RWPE1 (cell line): Measurements from ENCODE around the gene ZDHHC6.
A peak's percentile ranks its signal among the peaks of the same experiment; 100 is the strongest.
"Not testable (repeated sequence)": the region's sequence is repeated elsewhere in the genome, so short reads cannot be mapped to it uniquely, and the experiment has no call there.

Experiments
- CTCF ChIA-PET: fragments of 350-600 bp; sonication (Branson Sonifier 250); formaldehyde crosslinking; extraction: SDS; loops from one replicate; lab custom pipeline; 2021; lab: Yijun Ruan, JAX
- POLR2A ChIA-PET: fragments of 400-600 bp; formaldehyde crosslinking; extraction: SDS; loops from one replicate; lab custom pipeline; 2020; ENCODE audit warnings: antibody characterized with exemption; ENCODE audit not compliant: low non-redundant PET; lab: Yijun Ruan, JAX
- DNase-seq: peaks from one replicate; pipeline ENCODE4 v3.0.0; 2012; ENCODE audit warnings: low spot score
- H3K27ac ChIP-seq: fragments of 450-650 bp; 2 replicates; pipeline ENCODE4 v1.5.1; 2017
- CTCF ChIP-seq: fragments of 450-650 bp; conservative IDR thresholded peaks from 2 replicates; pipeline ENCODE4 v1.5.1; 2017; ENCODE audit warnings: low read depth, mild to moderate bottlenecking

ZDHHC6 gene

GRCh38 chr10:112481602-112482001, 34.9 kb upstream of the ZDHHC6 start:
- POLR2A ChIA-PET, result no interaction called here
- no peak for TF ChIP-seq CTCF
- CTCF ChIA-PET, result interaction anchor here (1.2 to 1.5 kb wide), 2 partner anchors 9 to 11 kb away, joined by 4 to 8 read pairs; no protein-coding TSS in a partner anchor
- H3K27ac ChIP-seq, result no peak overlapping the region
- no peak for DNase-seq

- POLR2A ChIA-PET, result no interaction called here
- CTCF ChIA-PET, result interaction anchor here (0.6 to 1.5 kb wide), 10 partner anchors 22 to 1089 kb away, joined by 3 to 7 read pairs (median 4); no protein-coding TSS in a partner anchor
- no peak overlapping the region for H3K27ac ChIP-seq
- TF ChIP-seq CTCF, result peak; percentile 59; the same call in 1 of the 2 replicates
- no peak for DNase-seq
Measured at GRCh38 chr10:112475575-112476218, 29.0 kb upstream of the ZDHHC6 start.

GRCh38 chr10:112471878-112472487, 25.3 kb upstream of the ZDHHC6 start:
- ChIA-PET POLR2A (no interaction called here), CTCF (interaction anchor here (0.5 to 1.7 kb wide), 32 partner anchors 9 to 1013 kb away, joined by 3 to 16 read pairs (median 3); partner anchors contain the start of genes VTI1A and ZDHHC6)
- no peak overlapping the region for H3K27ac ChIP-seq
- DNase-seq, result peak; percentile 57
- TF ChIP-seq CTCF, result peak; percentile 83

- CTCF ChIA-PET, result interaction anchor here (0.6 to 0.7 kb wide), 2 partner anchors 21 to 1054 kb away, joined by 3 to 4 read pairs; partner anchors contain the start of gene ZDHHC6
- no peak overlapping the region for H3K27ac ChIP-seq
- POLR2A ChIA-PET, result no interaction called here
- no peak for TF ChIP-seq CTCF
- no peak for DNase-seq
Measured at GRCh38 chr10:112467541-112468075, 20.9 kb upstream of the ZDHHC6 start.

GRCh38 chr10:112466802-112467201, 20.1 kb upstream of the ZDHHC6 start:
- TF ChIP-seq CTCF, result no peak
- POLR2A ChIA-PET, result no interaction called here
- CTCF ChIA-PET, result interaction anchor here (0.6 to 0.7 kb wide), 2 partner anchors 20 to 1055 kb away, joined by 3 to 4 read pairs; partner anchors contain the start of gene ZDHHC6
- DNase-seq, result no peak
- no peak overlapping the region for H3K27ac ChIP-seq

GRCh38 chr10:112465299-112465883, 18.7 kb upstream of the ZDHHC6 start:
- ChIA-PET POLR2A (no interaction called here), CTCF (no interaction called here)
- TF ChIP-seq CTCF, result no peak
- no peak overlapping the region for H3K27ac ChIP-seq
- DNase-seq, result no peak

GRCh38 chr10:112464074-112464473, 17.4 kb upstream of the ZDHHC6 start:
- POLR2A ChIA-PET, H3K27ac ChIP-seq, DNase-seq: not testable (repeated sequence)
- CTCF ChIA-PET, result interaction anchor here (0.6 to 0.9 kb wide), 4 partner anchors 8 to 349 kb away, joined by 3 to 6 read pairs (median 4); no protein-coding TSS in a partner anchor
